Tibial nerve (tissue), 4 donors: ENCODE data around the gene HSPA1L. TPM values are rescaled to one million over a fixed set of nuclear protein-coding genes. Genes with fewer than 3 reads are reported as not detected.
"Not testable (repeated sequence)": the region's sequence is repeated elsewhere in the genome, so short reads cannot be mapped to it uniquely, and the experiment has no call there.

Source experiments
- DNase-seq, 2 donors: peaks; one replicate each; pipeline ENCODE4 v3.0.0-alpha.2; 2019; ENCODE audit warnings: low spot score in 2 of 2
- H3K27ac ChIP-seq, 4 donors: fragments of 200-600 bp; sonication (generic) in 3 of 4; one replicate each; pipeline ENCODE4 v1.5.1; 2017 to 2019; ENCODE audit warnings: mild to moderate bottlenecking in 1 of 4
- H3K27me3 ChIP-seq, 2 donors: fragments of 200-600 bp; sonication (generic) in 1 of 2; one replicate each; pipeline versions ENCODE4 v1.5.1 to v1.6.0; 2017 to 2019
- H3K36me3 ChIP-seq, 3 donors: fragments of 200-600 bp; sonication (generic); one replicate each; pipeline ENCODE4 v1.5.1; 2018 to 2019
- H3K4me1 ChIP-seq, 4 donors: fragments of 200-600 bp; sonication (generic) in 3 of 4; one replicate each; pipeline ENCODE4 v1.5.1; 2017 to 2019
- H3K4me3 ChIP-seq, 4 donors: fragments of 200-600 bp; sonication (generic) in 3 of 4; one replicate each; pipeline ENCODE4 v1.5.1; 2017 to 2019; ENCODE audit warnings: mild to moderate bottlenecking in 1 of 4, moderate library complexity in 1 of 4
- H3K9me3 ChIP-seq, 4 donors: fragments of 200-600 bp; sonication (generic) in 3 of 4; one replicate each; pipeline ENCODE4 v1.5.1; 2017 to 2019
- CTCF ChIP-seq, 5 experiments: fragments of 200-600 bp in 3 of 5; fragments of 450-650 bp in 2 of 5; sonication (generic) in 3 of 5; IDR thresholded peaks; one replicate each; pipeline ENCODE4 v1.5.1; 2016 to 2019; ENCODE audit warnings: antibody characterized with exemption in 5 of 5, mild to moderate bottlenecking in 3 of 5, moderate library complexity in 2 of 5
- EP300 ChIP-seq, 2 donors: sonication (generic); formaldehyde crosslinking; IDR thresholded peaks; one replicate each; pipeline ENCODE4 v1.6.1; 2017; ENCODE audit warnings: antibody characterized with exemption in 2 of 2, mild to moderate bottlenecking in 1 of 2
- POLR2A ChIP-seq, 2 donors: fragments of 450-650 bp; IDR thresholded peaks; one replicate each; pipeline ENCODE4 v1.6.1; 2017; ENCODE audit warnings: antibody characterized with exemption in 2 of 2, mild to moderate bottlenecking in 2 of 2, moderate library complexity in 2 of 2
- WGBS, 2 donors: methylation state at CpG; one replicate each; pipeline ENCODE4 v1.1.5; 2018; 5-methylcytosine and 5-hydroxymethylcytosine counted together
- total RNA-seq, 4 donors: library from RNA; depleted of rRNA; stranded (reverse); fragments of >200 nt; gene quantifications; one replicate each; pipeline ENCODE4 v1.1.0, GENCODE V29; 2016

Gene HSPA1L
- total RNA-seq, 4 donors from 2014 or later: 0.20 to 2.4 (median 1.2) TPM

DNA sequence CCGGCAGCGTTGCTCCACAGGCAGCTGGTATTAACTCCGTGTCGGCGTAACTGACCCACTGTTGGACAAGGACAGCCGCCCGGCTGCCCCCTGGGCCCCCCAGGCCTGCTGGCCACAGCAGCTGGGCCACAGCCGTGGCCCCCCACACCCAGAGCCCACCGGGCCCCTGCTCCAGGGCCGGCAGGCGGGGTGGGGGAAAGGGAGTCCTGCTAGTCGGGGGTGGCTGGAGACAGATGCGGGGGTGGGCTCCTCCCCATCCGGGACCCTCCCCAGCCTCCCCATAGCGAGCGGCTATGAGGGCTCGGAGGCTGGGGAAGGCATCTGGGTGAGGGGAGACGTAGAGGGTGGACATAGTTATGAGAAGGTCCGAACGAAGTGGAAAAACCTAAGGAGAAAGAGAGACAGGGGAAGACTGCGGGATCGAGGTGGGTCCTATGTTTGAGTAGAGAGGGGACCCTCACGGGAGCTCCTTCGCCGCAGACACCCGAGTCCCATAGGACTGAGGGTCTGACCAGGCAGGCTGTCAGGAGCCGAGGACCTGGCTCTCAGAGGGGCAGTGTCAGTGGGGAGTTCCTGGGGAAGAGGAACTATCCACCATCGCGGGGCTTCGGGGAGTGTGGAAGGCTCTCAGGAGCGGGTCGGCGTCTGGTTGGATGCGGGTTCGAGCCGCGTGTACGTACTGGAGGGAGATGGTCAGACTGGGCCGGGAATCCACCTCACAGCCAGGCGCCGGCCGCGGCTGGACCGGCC is 20.0 kb downstream of the HSPA1L start:
- Histone ChIP-seq H3K4me3 (peak overlapping the region; percentile 61 to 99 (median 86)), H3K9me3 (no peaks in the 10 kb centered on the region), H3K36me3 (peaks cover 0 to 34% (median 0%) of the 10 kb centered on the region in 3 donors), H3K4me1 (peaks cover 0 to 32% (median 11%) of the 10 kb centered on the region in 4 donors), H3K27ac (peak overlapping the region; percentile 91 to 99 (median 96)), H3K27me3 (no peaks in the 10 kb centered on the region)
- TF ChIP-seq EP300 (IDR thresholded peaks at IDR 0.05): no peak
- TF ChIP-seq POLR2A (IDR thresholded peaks at IDR 0.05): no peak
- TF ChIP-seq CTCF (IDR thresholded peaks at IDR 0.05): no peak
- no peak for DNase-seq
- WGBS, 2 donors: 1 to 3% methylated on average over 37 to 42 of the region's 44 CpGs

GRCh38 chr6:31794294-31794865 is 20.7 kb downstream of the HSPA1L start:
- Histone ChIP-seq H3K4me1 (peaks cover 0 to 32% (median 11%) of the 10 kb centered on the region in 4 donors), H3K4me3 (peak overlapping the region; percentile 61 to 99 (median 86)), H3K9me3 (no peaks in the 10 kb centered on the region), H3K27ac (peak overlapping the region; percentile 91 to 99 (median 96)), H3K27me3 (no peaks in the 10 kb centered on the region), H3K36me3 (peaks cover 0 to 40% (median 0%) of the 10 kb centered on the region in 3 donors)
- no peak for DNase-seq
- TF ChIP-seq CTCF (IDR thresholded peaks at IDR 0.05) (no peak), EP300 (IDR thresholded peaks at IDR 0.05) (no peak), POLR2A (IDR thresholded peaks at IDR 0.05) (no peak)
- 7 to 16% methylated on average over 7 of the region's 7 CpGs for WGBS, 2 donors

GRCh38 chr6:31793927-31794245 is 21.2 kb downstream of the HSPA1L start:
- not testable (repeated sequence) for DNase-seq, H3K27me3 ChIP-seq, H3K9me3 ChIP-seq
- peak overlapping the region in 1 of 4 donors; percentile 99 for H3K4me3 ChIP-seq
- peaks cover 0 to 43% (median 0%) of the 10 kb centered on the region in 3 donors for H3K36me3 ChIP-seq
- 90 to 92% methylated on average over 6 of the region's 6 CpGs for WGBS, 2 donors
- H3K27ac ChIP-seq: peak overlapping the region in 2 of 4 donors; percentile 97 to 99
- H3K4me1 ChIP-seq: peaks cover 0 to 32% (median 11%) of the 10 kb centered on the region in 4 donors

GRCh38 chr6:31792761-31793171 is 22.3 kb downstream of the HSPA1L start:
- no peak for DNase-seq
- H3K27me3 ChIP-seq: no peaks in the 10 kb centered on the region
- peaks cover 0 to 53% (median 0%) of the 10 kb centered on the region in 3 donors for H3K36me3 ChIP-seq
- H3K4me3 ChIP-seq: no peak overlapping the region
- H3K4me1 ChIP-seq: peaks cover 0 to 32% (median 11%) of the 10 kb centered on the region in 4 donors
- no peaks in the 10 kb centered on the region for H3K9me3 ChIP-seq
- TF ChIP-seq POLR2A (IDR thresholded peaks at IDR 0.05) (no peak), EP300 (IDR thresholded peaks at IDR 0.05) (no peak), CTCF (IDR thresholded peaks at IDR 0.05) (no peak)
- WGBS, 2 donors: 81 to 90% methylated on average over 11 to 12 of the region's 12 CpGs
- no peak overlapping the region for H3K27ac ChIP-seq

DNA sequence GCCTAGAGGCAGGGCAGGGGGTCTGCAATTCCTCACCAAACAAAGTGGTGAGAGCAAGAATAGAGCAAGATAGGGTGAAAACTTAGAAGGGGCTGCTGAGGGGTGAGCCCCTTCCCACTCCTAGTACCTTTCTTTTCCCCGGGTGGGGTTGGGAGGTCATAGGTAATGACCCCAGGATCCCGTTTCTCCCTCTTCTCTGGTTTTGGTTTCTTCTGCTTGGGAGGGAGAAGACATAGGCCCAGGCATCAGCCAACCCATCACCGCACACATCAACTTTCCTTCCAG is 23.1 kb downstream of the HSPA1L start:
- TF ChIP-seq EP300 (IDR thresholded peaks at IDR 0.05): no peak
- no peak for TF ChIP-seq CTCF (IDR thresholded peaks at IDR 0.05)
- TF ChIP-seq POLR2A (IDR thresholded peaks at IDR 0.05): no peak
- Histone ChIP-seq H3K27me3 (no peaks in the 10 kb centered on the region), H3K4me3 (no peak overlapping the region), H3K27ac (no peak overlapping the region), H3K9me3 (no peaks in the 10 kb centered on the region), H3K36me3 (peaks cover 0 to 56% (median 0%) of the 10 kb centered on the region in 3 donors), H3K4me1 (peaks cover 0 to 32% (median 11%) of the 10 kb centered on the region in 4 donors)
- no peak for DNase-seq
- 67 to 71% methylated on average over 3 of the region's 3 CpGs for WGBS, 2 donors
